Stimulated activated CD8-positive, alpha-beta memory T cell treated with anti-CD3 and anti-CD28 coated beads, Interleukin-4, amount 100 ng/mL, for 1 hour (primary cell): Measurements from ENCODE around the gene RUNX1.
A peak's percentile ranks its signal among the peaks of the same experiment; 100 is the strongest.
"Not testable (repeated sequence)": the region's sequence is repeated elsewhere in the genome, so short reads cannot be mapped to it uniquely, and the experiment has no call there.

ENCODE experiments used
- DNase-seq, 2 donors: peaks; one replicate each; pipeline ENCODE4 v3.0.0-alpha.2; 2020; ENCODE audit warnings: low read depth in 2 of 2, low spot score in 1 of 2

Gene RUNX1

DNA sequence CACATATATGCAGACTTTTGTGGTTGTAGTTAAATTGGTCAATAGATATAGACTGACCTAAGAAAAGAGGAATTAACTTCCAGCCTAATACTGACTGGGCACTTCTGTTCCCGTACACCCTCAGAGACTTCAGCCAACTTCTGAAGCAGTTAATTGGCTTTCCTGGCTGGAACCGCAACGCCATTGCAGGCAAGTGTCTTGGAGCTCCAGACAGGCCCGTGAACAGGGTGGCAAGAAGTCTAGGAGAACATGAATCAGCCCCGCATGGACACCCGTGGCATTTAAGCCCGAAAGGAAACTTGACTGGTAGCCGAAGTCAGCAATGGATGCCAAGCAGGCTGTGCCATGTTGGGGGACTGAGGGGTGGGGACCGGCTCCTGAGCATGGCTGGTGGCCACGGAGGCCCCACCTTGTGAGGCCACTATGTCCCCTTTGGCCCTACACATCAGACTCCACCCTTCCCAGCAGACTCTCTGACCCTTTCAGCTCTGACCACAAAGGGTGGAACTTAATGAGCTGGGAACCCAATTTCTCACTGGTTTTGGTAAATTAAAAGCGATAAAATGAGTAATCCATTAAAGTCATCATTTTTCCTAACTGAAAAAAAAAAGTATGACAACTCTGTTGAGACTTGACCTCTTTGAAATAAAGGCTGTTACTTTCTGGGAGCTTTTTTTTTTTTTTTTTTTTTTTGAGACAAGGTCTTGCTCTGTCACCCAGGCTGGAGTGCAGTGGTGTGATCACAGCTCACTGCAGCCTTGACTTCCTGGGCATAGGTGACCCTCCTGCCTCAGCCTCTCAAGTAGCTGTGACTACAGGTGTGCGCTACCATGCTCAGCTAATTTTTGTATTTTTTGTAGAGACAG, 54.1 kb downstream of the RUNX1 start:
- DNase-seq, result no peak

DNA sequence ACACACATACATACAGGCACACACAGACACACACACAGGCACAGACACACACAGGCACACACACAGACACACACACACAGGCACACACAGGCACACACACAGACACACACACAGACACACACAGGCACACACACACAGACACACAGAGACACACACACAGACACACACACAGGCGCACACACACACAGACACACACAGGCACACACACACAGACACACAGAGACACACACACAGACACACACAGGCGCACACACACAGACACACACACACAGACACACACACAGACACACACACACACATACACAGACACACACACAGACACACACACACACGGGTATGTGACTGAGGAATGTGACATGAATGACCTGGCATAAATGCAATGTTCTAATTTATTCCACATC, 55.6 kb downstream of the RUNX1 start:
- not testable (repeated sequence) for DNase-seq

DNA sequence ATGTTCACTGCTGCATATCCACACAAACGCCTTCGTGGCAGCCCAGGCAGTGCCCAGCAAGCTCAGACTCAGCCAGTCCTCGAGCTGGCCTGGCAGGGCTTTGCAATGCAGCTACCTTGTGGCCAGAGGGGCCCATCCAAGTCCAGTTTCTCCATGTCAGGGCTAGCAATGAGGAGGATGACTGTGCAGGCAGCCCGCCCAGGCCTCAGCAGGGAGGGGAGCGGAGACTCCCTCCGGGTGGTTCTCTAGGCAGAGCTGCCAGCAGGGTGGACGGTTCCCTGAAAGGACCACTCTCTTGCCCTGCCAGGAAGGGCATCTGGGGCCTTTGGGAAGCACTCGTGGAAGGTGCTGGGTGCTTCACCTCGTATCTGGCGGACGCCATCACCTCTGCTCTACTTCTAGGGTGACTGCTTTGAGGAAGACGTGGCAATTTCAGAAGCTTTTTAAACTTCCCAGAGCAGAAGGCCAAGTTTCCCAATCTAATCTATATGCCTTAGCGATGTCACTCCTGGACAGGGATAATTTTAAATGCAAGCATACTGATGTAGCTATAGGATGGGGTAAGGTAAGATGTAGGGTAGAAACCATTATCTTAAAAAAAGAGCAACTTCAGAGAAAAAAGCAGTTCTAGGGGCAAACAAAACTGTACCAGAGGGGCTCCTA, 56.2 kb downstream of the RUNX1 start:
- no peak for DNase-seq

DNA sequence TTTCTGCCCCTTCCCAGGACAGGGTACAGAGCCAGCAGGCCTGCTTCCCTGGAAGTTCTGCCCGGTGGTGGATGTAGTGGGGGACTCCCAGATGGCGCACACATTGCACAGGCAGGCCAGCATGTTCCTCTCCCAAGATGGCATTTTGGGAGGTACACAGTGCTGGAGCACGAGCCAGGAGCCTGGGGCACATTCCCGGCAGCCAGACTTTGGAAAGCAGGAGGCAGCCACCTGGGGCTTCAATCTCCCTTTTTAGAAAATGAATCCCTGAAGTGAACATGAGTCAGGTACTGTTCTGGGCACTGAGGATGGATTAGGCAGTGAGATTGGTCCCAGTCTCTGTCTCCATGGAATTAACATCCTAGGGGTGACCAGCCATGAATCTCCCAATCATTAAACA, 56.9 kb downstream of the RUNX1 start:
- no peak for DNase-seq

- DNase-seq, result no peak
These were observed 57.6 kb downstream of the RUNX1 start for GRCh38 chr21:34991366-34991957.

DNA sequence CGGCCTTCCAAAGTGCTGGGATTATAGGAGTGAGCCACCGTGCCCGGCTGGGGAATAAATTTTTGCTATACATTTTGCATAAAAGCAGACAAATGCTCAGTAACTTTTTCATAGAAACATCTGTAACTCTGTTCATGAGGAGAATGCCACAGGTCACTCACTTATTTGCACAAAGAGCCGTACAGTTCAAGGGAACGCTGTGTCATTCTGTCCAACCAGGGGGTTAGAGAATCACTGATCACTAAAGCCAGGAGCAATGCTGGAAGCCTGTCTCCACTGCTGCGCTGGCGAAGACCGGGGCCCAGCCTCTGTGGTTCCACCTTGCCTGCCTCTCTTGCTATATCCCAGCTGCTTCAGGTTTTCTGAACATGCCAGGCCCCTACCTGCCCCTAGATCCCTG, 58.3 kb downstream of the RUNX1 start:
- no peak for DNase-seq

GRCh38 chr21:34989337-34990151, 59.6 kb downstream of the RUNX1 start:
- DNase-seq, result no peak

DNA sequence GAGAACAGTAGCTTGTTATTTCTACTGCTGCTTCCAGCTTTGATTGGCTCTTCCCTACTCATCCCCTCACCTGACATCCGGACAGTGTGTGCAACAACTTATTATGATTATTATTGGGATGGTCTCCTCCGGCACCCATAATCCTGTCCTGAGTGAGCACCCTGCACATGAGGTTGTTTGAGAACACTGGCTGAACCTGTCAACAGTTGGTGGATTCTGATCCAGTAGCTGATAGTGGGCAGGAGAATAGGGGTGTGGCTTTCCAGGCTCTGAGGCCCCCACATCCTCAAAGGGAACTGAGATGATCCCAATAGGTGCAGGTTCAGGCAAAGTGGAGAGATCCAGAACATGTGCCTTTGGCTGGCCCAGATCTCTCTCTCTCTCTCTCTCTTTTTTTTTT, 60.5 kb downstream of the RUNX1 start:
- no peak for DNase-seq

DNA sequence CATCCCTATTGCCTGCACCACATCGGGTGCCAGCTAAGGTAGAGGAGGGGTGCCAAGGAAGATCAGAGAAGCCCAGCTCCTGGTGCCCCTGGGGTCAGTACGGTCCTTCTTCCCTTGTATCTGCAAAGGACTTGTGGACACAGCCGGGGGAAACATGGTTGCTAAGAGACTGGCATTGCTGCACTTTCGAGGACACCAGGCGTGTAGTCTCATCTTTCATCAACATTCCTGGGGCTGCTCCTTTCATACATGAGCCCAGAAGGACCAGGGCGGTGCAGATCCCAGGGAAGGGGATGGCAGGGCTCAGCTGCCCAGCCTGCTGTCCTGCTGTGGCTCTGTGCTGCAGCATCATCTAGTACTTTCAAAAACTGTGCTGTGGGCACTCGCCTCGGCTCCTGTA, 61.0 kb downstream of the RUNX1 start:
- no peak for DNase-seq

DNA sequence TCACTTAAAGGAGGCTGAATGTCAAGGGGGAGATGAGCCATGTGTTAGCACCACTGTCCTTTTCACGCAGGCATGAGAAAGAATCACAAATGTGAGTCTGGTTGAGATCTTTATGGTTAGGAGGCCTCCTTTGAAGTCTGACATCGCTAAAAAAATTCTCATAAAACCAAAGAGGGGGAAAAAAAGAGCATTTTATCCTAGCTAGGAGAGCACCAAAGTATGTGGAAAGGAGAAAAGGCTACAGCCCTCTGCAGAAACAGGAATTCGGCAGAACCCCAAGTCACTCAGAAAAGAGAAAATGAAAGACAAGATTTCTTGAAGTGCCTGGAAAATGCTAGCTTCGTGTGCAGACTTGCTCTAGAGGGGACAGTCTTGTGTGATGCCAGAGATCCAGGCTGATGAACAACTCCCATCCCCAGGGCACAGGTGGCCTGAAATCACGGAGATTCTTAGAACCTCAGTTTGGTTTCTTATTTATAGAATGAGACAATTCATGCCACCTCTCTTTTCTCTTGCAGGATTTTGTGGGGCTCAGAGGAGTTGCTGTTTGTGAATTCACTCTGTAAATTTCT, 61.5 kb downstream of the RUNX1 start:
- no peak for DNase-seq

GRCh38 chr21:34986561-34987500, 62.3 kb downstream of the RUNX1 start:
- peak in 1 of 2 donors; percentile 42 for DNase-seq

DNA sequence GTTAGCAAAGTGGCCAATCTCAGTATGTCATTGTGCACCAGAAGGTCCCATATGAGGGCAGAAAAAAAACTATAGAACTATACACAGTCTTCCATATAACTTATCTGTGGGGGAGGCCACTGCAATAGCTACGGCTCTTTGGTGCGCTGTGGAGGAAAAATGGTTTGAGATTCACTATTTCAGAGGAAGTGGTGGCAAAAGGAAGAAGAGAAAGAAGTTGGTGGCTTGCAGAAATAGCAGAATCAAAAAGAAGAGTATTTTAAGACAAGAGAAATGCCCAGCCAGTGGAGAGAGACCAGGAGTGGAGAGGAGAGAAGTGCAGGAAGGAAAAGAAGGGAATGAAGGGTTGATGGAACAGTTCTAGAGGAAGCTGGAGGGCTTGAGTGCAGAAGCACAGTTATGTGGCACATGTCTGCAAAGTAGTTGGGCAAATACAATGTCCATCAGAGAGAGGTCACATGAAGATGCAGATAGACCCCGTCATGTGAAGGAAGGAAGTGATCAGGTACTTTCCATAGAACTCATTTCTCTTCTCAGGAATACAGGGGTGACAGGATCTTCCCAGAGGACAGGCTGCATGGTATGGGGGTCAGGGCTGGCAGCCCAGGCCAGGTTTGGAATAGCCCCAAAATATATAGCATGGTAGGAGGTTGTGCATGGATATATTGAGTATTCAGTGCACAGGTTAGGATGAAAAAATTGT, 64.6 kb downstream of the RUNX1 start:
- DNase-seq, result no peak

GRCh38 chr21:34983680-34984086, 65.4 kb downstream of the RUNX1 start:
- peak; percentile 32 to 40 for DNase-seq

GRCh38 chr21:34981791-34982190, 67.3 kb downstream of the RUNX1 start:
- no peak for DNase-seq

DNA sequence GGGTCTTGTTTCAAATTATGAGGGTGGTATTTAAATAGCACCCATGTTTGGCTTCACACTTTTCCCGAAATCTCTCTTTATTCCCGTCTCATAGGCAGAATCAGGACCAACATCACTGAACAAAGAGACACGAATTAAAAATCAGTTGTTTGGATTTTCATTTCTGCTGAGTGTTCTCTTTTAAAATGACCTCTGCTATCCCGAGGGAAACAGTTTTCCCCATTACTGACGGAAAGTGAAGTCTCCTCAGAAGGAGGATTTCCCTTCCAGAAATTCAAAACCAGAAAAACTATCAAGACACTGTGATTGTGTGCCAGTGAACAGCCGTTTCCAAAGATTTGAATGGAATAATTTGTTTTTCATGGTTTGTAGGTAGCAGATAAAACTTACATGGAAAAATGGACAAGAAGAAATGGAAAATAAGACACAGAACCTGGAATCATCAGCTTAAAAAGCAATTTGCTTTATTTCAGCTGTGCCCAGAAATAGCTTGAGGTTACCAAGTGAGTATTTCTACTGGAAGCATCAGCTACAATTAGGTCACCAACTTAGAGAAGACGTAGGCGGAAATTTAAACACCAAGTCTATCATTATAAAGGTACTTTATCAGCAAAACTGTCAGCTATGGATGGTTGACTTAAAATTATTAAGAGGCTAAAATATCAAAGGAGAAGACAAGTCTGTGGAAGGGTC, 68.5 kb downstream of the RUNX1 start:
- no peak for DNase-seq

- no peak for DNase-seq
These were observed 69.7 kb downstream of the RUNX1 start for GRCh38 chr21:34979383-34979782.

- DNase-seq, result no peak
These were observed 71.8 kb downstream of the RUNX1 start for GRCh38 chr21:34977333-34977732.

DNA sequence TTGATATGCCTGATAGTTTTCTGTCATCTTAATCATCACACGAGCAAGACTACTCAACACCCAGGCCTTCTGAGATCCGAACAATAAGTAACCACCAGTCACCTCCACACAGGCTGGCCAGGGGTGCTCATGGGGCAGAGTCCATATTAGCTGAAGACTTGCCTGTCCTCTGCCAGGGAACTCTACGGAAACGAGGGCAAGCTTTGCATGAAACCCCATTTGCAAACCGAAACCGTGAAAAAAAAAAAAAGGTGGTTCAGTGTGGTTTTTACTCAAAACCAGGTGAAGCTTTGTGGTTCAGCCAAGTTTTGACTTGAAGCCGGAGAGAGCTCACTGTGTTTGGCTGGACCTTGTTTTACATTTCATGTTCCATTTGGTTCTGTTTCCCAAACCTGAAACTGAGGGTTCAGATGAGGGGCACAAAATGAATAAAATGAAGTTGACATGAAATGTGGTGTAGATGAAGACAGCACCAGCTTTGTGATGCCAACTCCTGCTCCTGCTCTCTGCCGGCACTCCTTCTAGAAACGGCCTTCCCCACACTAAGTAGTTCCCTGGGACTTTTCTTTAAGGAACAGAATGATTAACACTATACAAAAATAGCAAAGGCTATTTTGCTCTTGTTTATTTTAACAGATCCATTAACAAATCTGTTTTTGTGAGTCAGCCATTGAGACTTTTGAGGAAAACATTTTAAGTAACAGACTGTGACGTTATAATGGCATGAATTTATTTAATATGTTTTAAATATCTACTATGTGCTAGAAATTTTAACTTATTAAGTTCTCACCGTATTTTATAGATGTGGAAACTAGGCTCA, 74.7 kb downstream of the RUNX1 start:
- DNase-seq, result no peak
